GM12878 (cell line): Measurements from ENCODE around the gene WWOX. TPM values are rescaled to one million over a fixed set of nuclear protein-coding genes. Genes with fewer than 3 reads are reported as not detected.

Experiments
- ATAC-seq: fragments of 200-7000 bp; cut with Tn5 transposase; 3 replicates; pipeline ENCODE4 v1.9.1; 2020; ENCODE audit warnings: mild to moderate bottlenecking, moderate library complexity
- BruUV-seq: library from RNA; stranded (reverse); fragments of 400-500 nt; replicated peaks from 2 replicates; lab custom pipeline; 2021; lab: Mats Ljungman, UMichigan
- CTCF ChIA-PET: fragments of 300-600 bp; sonication (Branson Sonifier 250); formaldehyde crosslinking; extraction: SDS; loops from one replicate; lab custom pipeline; 2021; ENCODE audit warnings: inconsistent platforms; lab: Yijun Ruan, JAX
- POLR2A ChIA-PET: fragments of 350-600 bp; formaldehyde crosslinking; extraction: SDS; loops from one replicate; lab custom pipeline; 2021; ENCODE audit warnings: inconsistent platforms; lab: Charles Lee
- RAD21 ChIA-PET: fragments of 300-600 bp; sonication (Branson Sonifier 250); formaldehyde crosslinking; loops from one replicate; lab custom pipeline; 2023; ENCODE audit warnings: antibody characterized with exemption; ENCODE audit not compliant: unreplicated experiment; lab: Charles Lee
- SMC1A ChIA-PET: fragments of 300-600 bp; sonication (Branson Sonifier 250); formaldehyde crosslinking; loops from one replicate; lab custom pipeline; 2023; ENCODE audit not compliant: unreplicated experiment, uncharacterized antibody; lab: Charles Lee
- DNase-seq: peaks from one replicate; pipeline ENCODE4 v3.0.0-alpha.2; 2011; ENCODE audit warnings: low read depth, low spot score
- FAIRE-seq: peaks from 3 replicates; lab custom pipeline; 2011; peaks lifted over from hg19 to GRCh38; lab: Jason Lieb, UNC
- H2AFZ ChIP-seq: 2 replicates; pipeline ENCODE4 v1.6.0; 2011; ENCODE audit warnings: low read depth, low read length, control low read depth; ENCODE audit not compliant: control insufficient read depth
- H3K27ac ChIP-seq: 2 replicates; pipeline ENCODE4 v1.5.1; 2011; ENCODE audit warnings: control low read depth; ENCODE audit not compliant: control insufficient read depth, insufficient read depth
- H3K27me3 ChIP-seq, 2 experiments: replicated peaks in 1 of 2; 2 replicates each; pipeline versions ENCODE4 v1.6.0 to v1.6.1; 2011; ENCODE audit warnings: low read length in 1 of 2; ENCODE audit not compliant: control insufficient read depth in 2 of 2, insufficient read depth in 2 of 2
- H3K36me3 ChIP-seq, 2 experiments: 2 replicates each; pipeline ENCODE4 v1.5.1; 2011; ENCODE audit warnings: low read length in 1 of 2; ENCODE audit not compliant: control insufficient read depth in 2 of 2, insufficient read depth in 2 of 2
- H3K4me1 ChIP-seq: 2 replicates; pipeline ENCODE4 v1.6.1; 2011; ENCODE audit warnings: mild to moderate bottlenecking, low read length, moderate library complexity, mixed read lengths; ENCODE audit not compliant: control insufficient read depth, insufficient read depth
- H3K4me2 ChIP-seq: 2 replicates; pipeline ENCODE4 v1.6.0; 2011; ENCODE audit warnings: control low read depth; ENCODE audit not compliant: control insufficient read depth, insufficient read depth
- H3K4me3 ChIP-seq: fragments of 200-600 bp; sonication (generic); 2 replicates; pipeline ENCODE4 v1.5.1; 2016
- H3K79me2 ChIP-seq: 2 replicates; pipeline ENCODE4 v1.6.0; 2011; ENCODE audit warnings: low read length; ENCODE audit not compliant: control insufficient read depth, insufficient read depth
- H3K9ac ChIP-seq: 2 replicates; pipeline ENCODE4 v1.8.0; 2011; ENCODE audit warnings: low read length, control low read depth, mixed read lengths; ENCODE audit not compliant: control insufficient read depth, insufficient read depth
- H3K9me3 ChIP-seq: replicated peaks from 3 replicates; pipeline ENCODE4 v1.5.1; 2011; ENCODE audit warnings: mild to moderate bottlenecking, low read length; ENCODE audit not compliant: control insufficient read depth, insufficient read depth
- H4K20me1 ChIP-seq: 2 replicates; pipeline ENCODE4 v1.6.0; 2011; ENCODE audit not compliant: control insufficient read depth, insufficient read depth
- BCLAF1 ChIP-seq: fragments of 450-650 bp; IDR thresholded peaks from 2 replicates; pipeline ENCODE4 v1.6.1; 2017; ENCODE audit warnings: antibody characterized with exemption, mild to moderate bottlenecking, moderate library complexity
- CBX3 ChIP-seq: fragments of 200-600 bp; sonication (generic); IDR thresholded peaks from 2 replicates; pipeline ENCODE4 v1.6.1; 2016; ENCODE audit warnings: low read depth, borderline replicate concordance
- CHD4 ChIP-seq: fragments of 200-600 bp; sonication (generic); IDR thresholded peaks from 2 replicates; pipeline ENCODE4 v1.6.1; 2016; ENCODE audit warnings: mild to moderate bottlenecking
- CTCF ChIP-seq, 3 experiments: IDR thresholded peaks in 2 of 3; conservative IDR thresholded peaks in 1 of 3; 2 replicates each; pipeline ENCODE4 v1.5.1; 2011; ENCODE audit warnings: low read depth in 3 of 3, low read length in 3 of 3, mild to moderate bottlenecking in 3 of 3, control low read depth in 2 of 3, moderate library complexity in 2 of 3, inconsistent platforms in 1 of 3, mixed read lengths in 1 of 3; ENCODE audit not compliant: control insufficient read depth in 2 of 3, insufficient read depth in 1 of 3; ENCODE audit errors: extremely low read depth in 1 of 3
- FOXK2 ChIP-seq: fragments of 450-650 bp; IDR thresholded peaks from 2 replicates; pipeline ENCODE4 v1.6.1; 2017; ENCODE audit warnings: mild to moderate bottlenecking, moderate library complexity
- HDAC2 ChIP-seq: fragments of 200-600 bp; sonication (generic); IDR thresholded peaks from 2 replicates; pipeline ENCODE4 v1.6.1; 2017
- JUNB ChIP-seq: IDR thresholded peaks from 2 replicates; pipeline ENCODE4 v1.6.1; 2016; ENCODE audit warnings: antibody characterized with exemption, mild to moderate bottlenecking
- MAX ChIP-seq: IDR thresholded peaks from 2 replicates; pipeline ENCODE4 v1.6.1; 2012; ENCODE audit warnings: low read depth, low read length, improper control_type of control experiment
- SIX5 ChIP-seq: IDR thresholded peaks from 2 replicates; pipeline ENCODE4 v1.6.1; 2011; ENCODE audit warnings: mild to moderate bottlenecking, low read depth, low read length, moderate library complexity; ENCODE audit not compliant: severe bottlenecking
- SMAD1 ChIP-seq: fragments of 450-650 bp; IDR thresholded peaks from 2 replicates; pipeline ENCODE4 v1.6.1; 2018; ENCODE audit warnings: mild to moderate bottlenecking, low read depth; ENCODE audit not compliant: partially characterized antibody
- SREBF2 ChIP-seq: IDR thresholded peaks from 2 replicates; pipeline ENCODE4 v1.6.1; 2012; ENCODE audit warnings: mild to moderate bottlenecking, low read length
- TARDBP ChIP-seq: IDR thresholded peaks from 2 replicates; pipeline ENCODE4 v1.6.1; 2016; ENCODE audit warnings: borderline replicate concordance
- USF2 ChIP-seq: IDR thresholded peaks from 2 replicates; pipeline ENCODE4 v1.6.1; 2011; ENCODE audit warnings: low read depth, low read length, improper control_type of control experiment, borderline replicate concordance
- ZBED1 ChIP-seq: IDR thresholded peaks from 2 replicates; pipeline ENCODE4 v1.6.1; 2016; ENCODE audit warnings: borderline replicate concordance
- ZBTB33 ChIP-seq: fragments of 450-650 bp; IDR thresholded peaks from 2 replicates; pipeline ENCODE4 v1.6.1; 2017; ENCODE audit warnings: mild to moderate bottlenecking
- ZSCAN29 ChIP-seq: fragments of 450-650 bp; IDR thresholded peaks from 2 replicates; pipeline ENCODE4 v1.6.1; 2017; ENCODE audit warnings: mild to moderate bottlenecking, moderate library complexity
- WGBS: methylation state at CpG from one replicate; pipeline ENCODE4 v1.1.6; 2016; ENCODE audit warnings: low lambda C conversion rate; ENCODE audit not compliant: insufficient replicate concordance, insufficient coverage; ENCODE audit errors: missing lambda C conversion rate; 5-methylcytosine and 5-hydroxymethylcytosine counted together
- in situ Hi-C: fragments of 300-500 bp; cut with MboI; formaldehyde crosslinking; loops from 9 replicates; pipeline ENCODE4 v1.14.3; 2018; ENCODE audit warnings: mixed read lengths
- intact Hi-C: fragments of 100-400 bp; cut with micrococcal nuclease; formaldehyde crosslinking; loops from one replicate; pipeline ENCODE4 v1.14.2; 2022; ENCODE audit not compliant: unreplicated experiment
- polyA plus RNA-seq, 11 experiments: library from polyadenylated mRNA; depleted of rRNA in 4 of 11; unstranded in 6 of 11; stranded (reverse) in 5 of 11; fragments of >200 nt; fragmentation: Nextera tagmentation in 4 of 11; fragmentation: Illumina TruSeq in 1 of 11; extraction: Ambion mirVana in 4 of 11; extraction: Trizol in 1 of 11; gene quantifications; 1 replicate in 1 of 11; 2 replicates in 10 of 11; pipeline versions ENCODE4 v1.2.1 to v1.2.3, GENCODE V29; 2011 to 2016; ENCODE audit warnings: inconsistent platforms in 2 of 11, missing spikeins in 2 of 11, low read depth in 1 of 11
- total RNA-seq, 4 experiments: library from RNA; depleted of rRNA in 3 of 4; stranded (reverse); fragments of >200 nt in 3 of 4; fragmentation: Illumina TruSeq in 1 of 4; extraction: Trizol in 1 of 4; gene quantifications; 2 replicates each; pipeline versions ENCODE4 v1.2.1 to v1.2.3, GENCODE V29; 2013 to 2021

The WWOX gene
- total and polyA plus RNA-seq, 10 of the 15 experiments (the other 5 are each of a cell fraction or from before 2014, with no cell fraction given), result 2.8 to 24.4 (median 17.8) TPM

GRCh38 chr16:79156761-79157160 lies 1057.3 kb downstream of the WWOX start:
- no peaks in the 10 kb centered on the region for H3K27me3 ChIP-seq
- no peak for ATAC-seq
- H3K27ac ChIP-seq, result no peak overlapping the region
- BruUV-seq, result no TSS peak
- no peaks in the 10 kb centered on the region for H4K20me1 ChIP-seq
- no peak for FAIRE-seq
- H3K4me2 ChIP-seq, result no peak overlapping the region
- TF ChIP-seq FOXK2, result no peak
- TF ChIP-seq JUNB, result no peak
- no peak for TF ChIP-seq CHD4
- TF ChIP-seq MAX, result no peak
- no peak for TF ChIP-seq CTCF (IDR thresholded peaks at IDR 0.05 in 2 of 3, conservative IDR thresholded peaks at IDR 0.05 in 1 of 3; ENCODE audit: control insufficient read depth in 2 of 3, extremely low read depth in 1 of 3, insufficient read depth in 1 of 3, low read depth in 3 of 3, low read length in 3 of 3)
- no peak for TF ChIP-seq ZBTB33
- TF ChIP-seq ZSCAN29, result no peak
- no peak for TF ChIP-seq ZBED1
- no peak for TF ChIP-seq CBX3
- TF ChIP-seq USF2, result no peak
- TF ChIP-seq BCLAF1, result no peak
- no peak for TF ChIP-seq HDAC2
- no peak for TF ChIP-seq SMAD1
- TF ChIP-seq TARDBP, result no peak
- no peak for TF ChIP-seq SREBF2
- TF ChIP-seq SIX5, result no peak
- CTCF ChIA-PET, result no interaction called here
- no peaks in the 10 kb centered on the region for H3K4me1 ChIP-seq
- intact Hi-C loops (no loop called here), in situ Hi-C loops (no loop called here)
- SMC1A ChIA-PET, result interaction anchor here (0.5 kb wide), 1 partner anchor 776 kb away, joined by 3 read pairs; no protein-coding TSS in a partner anchor
- no peaks in the 10 kb centered on the region for H3K36me3 ChIP-seq
- no peak overlapping the region for H3K9ac ChIP-seq
- no peaks in the 10 kb centered on the region for H3K9me3 ChIP-seq
- no peaks in the 10 kb centered on the region for H3K79me2 ChIP-seq
- POLR2A ChIA-PET, result no interaction called here
- H2AFZ ChIP-seq, result no peak overlapping the region
- RAD21 ChIA-PET, result no interaction called here
- no peak for DNase-seq
- no peak overlapping the region for H3K4me3 ChIP-seq
- WGBS, result 0% methylated on average over 1 of the region's 1 CpG
